NCI-H69 (cell line): Measurements from ENCODE around the gene TEX28.
"Not testable (repeated sequence)": the region's sequence is repeated elsewhere in the genome, so short reads cannot be mapped to it uniquely, and the experiment has no call there.

Experiments used
- DNase-seq: peaks from one replicate; lab custom pipeline; 2025; lab: John Stamatoyannopoulos, UW

The TEX28 gene

GRCh38 chrX:154247377-154248045 lies 47.4 kb downstream of the TEX28 start:
- DNase-seq: not testable (repeated sequence)

- DNase-seq: not testable (repeated sequence)
These were observed 54.9 kb downstream of the TEX28 start for GRCh38 chrX:154239982-154240503.

DNA sequence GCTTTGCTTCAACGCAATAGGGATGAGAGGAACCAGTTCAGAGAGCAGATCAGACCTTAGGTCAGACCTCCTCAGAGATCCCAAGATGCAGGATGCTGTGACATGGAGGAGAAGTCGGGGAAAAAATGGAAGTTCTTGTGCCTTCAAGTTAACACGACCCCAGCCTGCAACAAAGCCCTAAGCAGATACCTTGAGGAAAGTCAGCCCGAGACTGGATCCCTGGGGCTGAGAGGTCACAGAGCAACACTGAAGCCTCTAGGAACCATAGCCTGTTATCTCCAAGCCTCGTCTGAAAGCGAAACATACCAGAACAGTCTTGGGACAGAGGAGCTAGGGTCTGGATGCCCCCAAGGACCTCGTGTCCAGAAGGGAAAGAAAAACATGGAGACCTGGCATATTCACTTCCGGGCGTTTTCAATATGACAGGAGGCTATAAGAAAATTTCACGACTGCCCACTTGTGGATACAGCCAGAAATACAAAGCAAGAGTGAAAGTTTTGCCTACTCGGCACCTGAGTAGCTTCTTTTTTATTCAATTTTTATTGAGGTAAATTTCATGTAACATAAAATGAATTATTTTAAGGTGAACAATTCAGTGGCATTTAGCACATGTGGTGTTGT lies 55.9 kb downstream of the TEX28 start:
- DNase-seq: not testable (repeated sequence)

GRCh38 chrX:154233620-154234019 lies 61.3 kb downstream of the TEX28 start:
- not testable (repeated sequence) for DNase-seq

- not testable (repeated sequence) for DNase-seq
These were observed 63.5 kb downstream of the TEX28 start for GRCh38 chrX:154231443-154231842.

GRCh38 chrX:154226706-154227105 lies 68.2 kb downstream of the TEX28 start:
- not testable (repeated sequence) for DNase-seq

DNA sequence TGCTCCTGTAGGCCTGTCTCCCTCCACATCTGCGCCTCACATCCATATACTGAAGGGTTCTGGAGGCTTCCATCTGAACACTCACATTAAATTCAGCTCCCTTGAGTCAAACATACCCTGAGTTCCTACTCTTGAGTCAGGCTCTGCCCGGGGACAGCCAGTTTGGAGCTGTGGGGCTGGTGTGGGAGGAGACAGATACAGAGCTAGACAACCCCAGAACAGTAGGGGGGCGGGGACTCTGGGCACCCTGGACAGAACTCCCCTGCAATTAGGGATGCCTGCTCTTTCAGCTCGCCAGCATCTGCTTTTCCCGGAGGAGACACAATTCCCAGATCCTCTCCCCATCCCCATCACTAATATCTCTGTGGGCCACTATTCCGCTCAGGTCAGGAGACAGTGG lies 69.6 kb downstream of the TEX28 start:
- DNase-seq: not testable (repeated sequence)
